GM12873 (cell line): ENCODE results near the gene NEURL1B.

Experiments used
- TF ChIP-seq, protein P1 (sequence below): IDR thresholded peaks from 2 replicates; pipeline ENCODE4 v1.5.1; 2012; ENCODE audit warnings: low read depth, mild to moderate bottlenecking, moderate library complexity, low read length, control low read depth; ENCODE audit not compliant: insufficient read depth; ENCODE audit errors: missing control alignments

Gene NEURL1B

DNA sequence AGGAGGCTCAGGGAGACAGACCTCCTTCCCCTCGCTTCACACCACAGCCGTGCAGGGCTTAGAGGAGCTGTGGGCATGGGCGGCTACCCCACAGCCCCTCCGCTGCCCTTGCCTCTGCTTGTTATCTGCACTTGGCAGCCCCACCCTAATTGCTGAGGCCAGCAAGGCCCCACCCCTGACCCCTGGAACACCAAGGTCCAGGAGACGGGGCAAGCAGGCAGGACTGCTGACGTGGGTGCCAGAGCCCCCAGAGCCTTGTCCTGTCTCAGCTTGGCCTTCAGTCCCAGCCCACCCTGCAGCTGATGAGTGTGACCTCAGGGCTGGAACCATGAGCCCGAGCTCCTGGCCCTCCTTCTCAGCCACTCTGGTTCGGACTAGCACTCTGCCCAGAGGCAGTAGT lies 29.1 kb upstream of the NEURL1B start:
- TF ChIP-seq, protein P1, sequence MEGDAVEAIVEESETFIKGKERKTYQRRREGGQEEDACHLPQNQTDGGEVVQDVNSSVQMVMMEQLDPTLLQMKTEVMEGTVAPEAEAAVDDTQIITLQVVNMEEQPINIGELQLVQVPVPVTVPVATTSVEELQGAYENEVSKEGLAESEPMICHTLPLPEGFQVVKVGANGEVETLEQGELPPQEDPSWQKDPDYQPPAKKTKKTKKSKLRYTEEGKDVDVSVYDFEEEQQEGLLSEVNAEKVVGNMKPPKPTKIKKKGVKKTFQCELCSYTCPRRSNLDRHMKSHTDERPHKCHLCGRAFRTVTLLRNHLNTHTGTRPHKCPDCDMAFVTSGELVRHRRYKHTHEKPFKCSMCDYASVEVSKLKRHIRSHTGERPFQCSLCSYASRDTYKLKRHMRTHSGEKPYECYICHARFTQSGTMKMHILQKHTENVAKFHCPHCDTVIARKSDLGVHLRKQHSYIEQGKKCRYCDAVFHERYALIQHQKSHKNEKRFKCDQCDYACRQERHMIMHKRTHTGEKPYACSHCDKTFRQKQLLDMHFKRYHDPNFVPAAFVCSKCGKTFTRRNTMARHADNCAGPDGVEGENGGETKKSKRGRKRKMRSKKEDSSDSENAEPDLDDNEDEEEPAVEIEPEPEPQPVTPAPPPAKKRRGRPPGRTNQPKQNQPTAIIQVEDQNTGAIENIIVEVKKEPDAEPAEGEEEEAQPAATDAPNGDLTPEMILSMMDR: no peak

DNA sequence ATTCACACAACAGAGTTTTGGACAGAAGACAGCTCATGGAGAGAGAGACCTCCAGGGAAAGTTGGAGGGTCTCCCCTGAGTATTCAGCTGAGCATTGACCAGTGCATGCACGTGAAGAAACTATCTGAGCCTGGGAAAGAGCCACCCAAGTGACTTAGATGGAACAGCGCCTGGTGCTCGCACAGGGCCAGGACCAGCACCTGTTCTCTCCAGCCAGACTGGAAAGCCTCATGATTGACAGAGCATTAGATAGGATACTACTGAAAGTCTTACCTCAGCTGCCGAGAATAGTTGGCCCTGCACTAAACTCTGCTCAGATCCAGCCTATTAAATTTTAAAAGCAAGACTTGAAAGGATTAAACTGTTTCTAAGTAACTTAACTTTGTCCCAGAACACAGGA lies 28.3 kb upstream of the NEURL1B start:
- TF ChIP-seq, protein P1: no peak

DNA sequence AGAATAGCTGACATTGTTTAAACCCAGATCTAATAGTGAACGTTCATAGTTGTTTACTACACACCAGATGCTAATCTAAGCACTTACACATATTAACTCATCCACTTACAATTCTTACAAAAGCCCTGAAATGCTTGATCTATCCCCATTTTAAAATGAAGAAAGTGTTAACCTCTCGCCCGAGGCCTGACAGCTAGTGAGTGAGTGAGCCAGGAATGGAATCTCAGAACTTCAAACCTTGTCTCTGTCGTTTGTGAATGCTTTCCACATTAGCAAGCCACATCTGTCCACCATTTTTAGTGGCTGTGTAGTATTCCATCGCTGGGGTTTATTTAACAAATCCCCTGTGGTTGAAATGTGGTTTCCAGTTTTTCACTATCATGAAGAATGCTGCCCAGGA lies 24.9 kb upstream of the NEURL1B start:
- TF ChIP-seq, protein P1: no peak

DNA sequence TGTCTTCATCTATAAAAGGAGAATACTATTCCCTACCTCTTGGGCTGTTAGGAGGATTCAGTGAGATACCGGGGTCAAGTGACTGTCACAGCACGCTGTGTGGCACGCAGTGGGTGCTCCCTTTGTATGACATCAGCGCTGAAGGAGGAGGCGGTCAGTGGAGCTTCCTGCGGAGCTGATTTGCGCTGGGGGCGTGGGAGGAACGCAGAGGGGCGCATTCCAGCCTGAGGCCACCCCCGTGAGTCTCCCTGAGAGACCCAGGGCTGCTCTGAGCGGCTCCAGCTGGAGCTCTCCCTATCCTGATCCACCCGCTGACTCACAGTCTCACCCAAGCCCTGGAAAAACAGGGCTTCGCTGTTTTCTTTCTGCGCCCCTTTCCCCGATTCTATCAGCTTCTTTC lies 24.3 kb upstream of the NEURL1B start:
- TF ChIP-seq, protein P1: no peak

DNA sequence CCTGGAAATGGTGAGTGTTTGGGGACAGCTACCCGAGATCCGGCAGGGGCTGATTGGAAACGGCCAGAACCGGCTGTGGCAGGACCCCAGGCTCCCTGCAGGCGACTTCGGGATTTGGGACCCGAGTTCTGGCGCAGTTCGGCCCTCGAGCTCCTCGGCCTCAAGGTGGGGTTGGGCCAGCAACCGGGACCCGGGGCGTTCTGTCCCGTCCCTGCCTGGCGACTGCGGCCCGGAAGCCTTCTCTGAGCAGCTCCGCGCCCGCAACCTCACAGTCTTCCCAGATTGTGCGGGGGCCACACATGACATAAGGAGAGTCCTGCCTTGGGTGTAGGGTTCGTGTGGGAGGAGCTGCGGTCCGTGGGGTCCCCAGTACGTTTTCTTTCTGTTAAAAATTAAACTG lies 23.2 kb upstream of the NEURL1B start:
- TF ChIP-seq, protein P1: no peak

DNA sequence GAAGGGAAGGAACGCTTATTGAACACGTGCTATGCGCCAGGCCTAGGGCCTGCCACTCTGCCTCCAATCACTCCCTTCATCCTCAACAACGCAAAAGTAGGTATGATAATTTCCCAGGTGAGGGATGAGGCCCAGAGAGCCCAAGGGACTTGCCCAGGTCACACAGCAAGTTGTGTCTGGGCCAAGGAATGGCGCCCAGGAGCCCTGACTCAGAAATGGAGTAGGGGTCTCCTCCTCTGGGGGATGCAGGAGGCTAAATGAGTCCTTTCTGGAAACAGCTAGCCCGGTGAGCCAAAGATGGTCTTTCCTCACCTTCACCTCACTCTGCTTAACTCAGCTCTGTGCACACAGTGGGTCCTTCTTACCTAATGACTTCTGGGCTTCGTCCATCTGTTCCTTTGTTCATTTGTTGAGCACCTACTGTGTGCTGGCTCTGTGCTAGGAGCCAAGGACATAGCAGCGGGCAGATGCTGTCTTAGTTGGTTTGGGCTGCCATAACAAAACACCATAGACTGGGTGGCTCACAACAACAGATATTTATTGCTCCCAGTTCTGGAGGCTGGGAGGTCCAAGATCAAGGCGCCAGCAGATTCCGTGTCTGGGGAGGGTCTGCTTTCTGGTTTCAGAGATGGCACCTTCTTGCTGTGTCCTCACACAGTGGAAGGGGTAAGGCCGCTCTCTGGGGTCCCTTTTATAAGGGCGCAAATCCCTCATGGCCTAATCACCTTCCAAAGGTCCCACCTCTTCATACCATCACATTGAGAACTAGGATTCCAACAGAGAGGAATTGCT lies 22.3 kb upstream of the NEURL1B start:
- TF ChIP-seq, protein P1: no peak

DNA sequence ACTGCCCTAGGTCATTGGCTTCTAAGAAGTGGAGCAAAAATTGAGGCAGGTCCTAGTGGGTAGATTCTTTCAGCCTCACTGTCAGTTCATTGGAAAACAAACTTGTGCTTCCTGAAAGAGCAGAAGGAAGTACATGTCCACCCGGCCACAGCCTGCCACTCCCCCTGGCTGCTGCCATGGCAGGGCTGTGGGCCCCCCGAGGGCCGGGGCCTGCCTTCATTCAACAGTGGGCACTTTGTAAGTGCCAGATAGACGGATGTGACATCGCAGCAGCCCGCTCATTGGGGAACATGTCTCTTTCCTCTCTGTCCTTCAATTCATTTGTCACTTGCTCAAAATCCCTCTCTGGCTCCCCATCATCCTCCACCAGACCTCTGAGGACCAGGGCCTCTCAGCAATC lies 20.6 kb upstream of the NEURL1B start:
- TF ChIP-seq, protein P1: no peak
